Right atrium auricular region (tissue), 2 donors: ENCODE data around the gene CCBE1. TPM values are rescaled to one million over a fixed set of nuclear protein-coding genes. Genes with fewer than 3 reads are reported as not detected.

Experiments used
- DNase-seq: peaks from one replicate; pipeline ENCODE4 v3.0.0-alpha.2; 2019; ENCODE audit warnings: low spot score
- H3K27ac ChIP-seq, 2 donors: fragments of 200-600 bp; sonication (generic); 1 replicate in 1 of 2; 2 replicates in 1 of 2; pipeline ENCODE4 v1.5.1; 2016 to 2019
- H3K27me3 ChIP-seq, 2 donors: fragments of 200-600 bp; sonication (generic); one replicate each; pipeline versions ENCODE4 v1.5.1 to v1.6.0; 2017 to 2019
- H3K36me3 ChIP-seq: fragments of 200-600 bp; sonication (generic); one replicate; pipeline ENCODE4 v1.5.1; 2016
- H3K4me1 ChIP-seq, 2 donors: fragments of 200-600 bp; sonication (generic); one replicate each; pipeline versions ENCODE4 v1.5.1 to v1.6.0; 2017 to 2019
- H3K4me3 ChIP-seq, 2 donors: fragments of 200-600 bp; sonication (generic); 1 replicate in 1 of 2; 2 replicates in 1 of 2; pipeline ENCODE4 v1.5.1; 2017 to 2019; ENCODE audit warnings: mild to moderate bottlenecking in 1 of 2, moderate library complexity in 1 of 2
- H3K9me3 ChIP-seq, 2 donors: fragments of 200-600 bp; sonication (generic); one replicate each; pipeline ENCODE4 v1.5.1; 2019
- CTCF ChIP-seq, 2 donors: fragments of 200-600 bp; sonication (generic); IDR thresholded peaks; one replicate each; pipeline ENCODE4 v1.5.1; 2019; ENCODE audit warnings: antibody characterized with exemption in 2 of 2
- total RNA-seq, 2 donors: library from RNA; depleted of rRNA; stranded (reverse); fragments of >200 nt; gene quantifications; one replicate each; pipeline ENCODE4 v1.1.0, GENCODE V29; 2016

Gene CCBE1
- total RNA-seq, 2 donors from 2014 or later = 0.44 to 0.94 TPM

- no peak for TF ChIP-seq CTCF (IDR thresholded peaks at IDR 0.05)
- Histone ChIP-seq H3K9me3 (no peaks in the 10 kb centered on the region), H3K27me3 (no peaks in the 10 kb centered on the region)
Measured at GRCh38 chr18:59705145-59705544, 7.9 kb upstream of the CCBE1 start.

GRCh38 chr18:59704146-59704545, 6.9 kb upstream of the CCBE1 start:
- Histone ChIP-seq H3K27ac (no peak overlapping the region), H3K4me1 (peaks cover 0 to 8% of the 10 kb centered on the region in 2 donors), H3K27me3 (no peaks in the 10 kb centered on the region), H3K9me3 (no peaks in the 10 kb centered on the region), H3K36me3 (no peaks in the 10 kb centered on the region), H3K4me3 (no peak overlapping the region)
- TF ChIP-seq CTCF (IDR thresholded peaks at IDR 0.05) = no peak
- DNase-seq = no peak

More at GRCh38 chr18:59705145-59705544, 7.9 kb upstream of the CCBE1 start:
- H3K36me3 ChIP-seq = no peaks in the 10 kb centered on the region
- DNase-seq = no peak
- no peak overlapping the region for H3K27ac ChIP-seq
- H3K4me1 ChIP-seq = peaks cover 0 to 4% of the 10 kb centered on the region in 2 donors
- no peak overlapping the region for H3K4me3 ChIP-seq

- Histone ChIP-seq H3K4me1 (peaks cover 0 to 25% of the 10 kb centered on the region in 2 donors), H3K27me3 (peaks cover 0 to 6% of the 10 kb centered on the region in 2 donors), H3K9me3 (no peaks in the 10 kb centered on the region), H3K4me3 (no peak overlapping the region), H3K36me3 (no peaks in the 10 kb centered on the region), H3K27ac (no peak overlapping the region)
- DNase-seq = no peak
- TF ChIP-seq CTCF (IDR thresholded peaks at IDR 0.05) = no peak
Measured at GRCh38 chr18:59701272-59701671, 4.0 kb upstream of the CCBE1 start.

GRCh38 chr18:59700535-59700967, 3.3 kb upstream of the CCBE1 start:
- Histone ChIP-seq H3K27me3 (peaks cover 0 to 6% of the 10 kb centered on the region in 2 donors), H3K27ac (no peak overlapping the region), H3K36me3 (no peaks in the 10 kb centered on the region), H3K9me3 (no peaks in the 10 kb centered on the region), H3K4me1 (peaks cover 0 to 26% of the 10 kb centered on the region in 2 donors), H3K4me3 (no peak overlapping the region)
- no peak for TF ChIP-seq CTCF (IDR thresholded peaks at IDR 0.05)
- DNase-seq = no peak

- no peak for DNase-seq
- TF ChIP-seq CTCF (IDR thresholded peaks at IDR 0.05) = no peak
- Histone ChIP-seq H3K27me3 (peaks cover 0 to 6% of the 10 kb centered on the region in 2 donors), H3K4me1 (peaks cover 0 to 26% of the 10 kb centered on the region in 2 donors), H3K36me3 (no peaks in the 10 kb centered on the region), H3K27ac (no peak overlapping the region), H3K4me3 (no peak overlapping the region), H3K9me3 (no peaks in the 10 kb centered on the region)
Measured at GRCh38 chr18:59699750-59700534, 2.7 kb upstream of the CCBE1 start.
